Esophagus squamous epithelium (tissue), 4 donors: Measurements from ENCODE around the gene NDUFV3.

Experiments used
- POLR2A ChIP-seq, 4 donors: fragments of 450-650 bp; IDR thresholded peaks; one replicate each; pipeline ENCODE4 v1.6.1; 2017; ENCODE audit warnings: antibody characterized with exemption in 4 of 4, mild to moderate bottlenecking in 4 of 4, moderate library complexity in 3 of 4
- TF ChIP-seq, protein P1 (sequence below), 6 experiments: fragments of 450-650 bp in 4 of 6; fragments of 200-600 bp in 2 of 6; sonication (generic) in 2 of 6; IDR thresholded peaks; one replicate each; pipeline ENCODE4 v1.5.1; 2016 to 2019; ENCODE audit warnings: antibody characterized with exemption in 6 of 6, mild to moderate bottlenecking in 4 of 6, moderate library complexity in 4 of 6

DNA sequence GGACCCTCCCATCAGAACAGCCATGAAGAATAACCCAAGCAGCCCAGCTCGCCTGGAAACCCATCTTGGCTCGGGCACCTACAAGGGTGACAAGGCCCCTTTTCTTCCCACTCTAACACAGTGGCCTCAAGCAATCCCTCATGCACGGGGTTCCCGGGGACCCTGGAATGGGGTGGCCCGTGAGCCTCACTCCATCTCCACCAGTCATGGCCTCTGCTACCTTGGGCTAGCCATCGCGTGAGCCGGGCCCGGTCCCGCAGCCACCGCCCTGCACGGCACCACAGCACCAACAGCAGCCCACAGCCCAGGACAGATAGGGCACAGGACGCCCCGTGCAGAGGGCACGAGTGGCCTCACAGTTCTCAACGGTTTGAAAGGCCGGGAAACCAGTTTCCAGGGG is 32.8 kb upstream of the NDUFV3 start:
- TF ChIP-seq, protein P1, sequence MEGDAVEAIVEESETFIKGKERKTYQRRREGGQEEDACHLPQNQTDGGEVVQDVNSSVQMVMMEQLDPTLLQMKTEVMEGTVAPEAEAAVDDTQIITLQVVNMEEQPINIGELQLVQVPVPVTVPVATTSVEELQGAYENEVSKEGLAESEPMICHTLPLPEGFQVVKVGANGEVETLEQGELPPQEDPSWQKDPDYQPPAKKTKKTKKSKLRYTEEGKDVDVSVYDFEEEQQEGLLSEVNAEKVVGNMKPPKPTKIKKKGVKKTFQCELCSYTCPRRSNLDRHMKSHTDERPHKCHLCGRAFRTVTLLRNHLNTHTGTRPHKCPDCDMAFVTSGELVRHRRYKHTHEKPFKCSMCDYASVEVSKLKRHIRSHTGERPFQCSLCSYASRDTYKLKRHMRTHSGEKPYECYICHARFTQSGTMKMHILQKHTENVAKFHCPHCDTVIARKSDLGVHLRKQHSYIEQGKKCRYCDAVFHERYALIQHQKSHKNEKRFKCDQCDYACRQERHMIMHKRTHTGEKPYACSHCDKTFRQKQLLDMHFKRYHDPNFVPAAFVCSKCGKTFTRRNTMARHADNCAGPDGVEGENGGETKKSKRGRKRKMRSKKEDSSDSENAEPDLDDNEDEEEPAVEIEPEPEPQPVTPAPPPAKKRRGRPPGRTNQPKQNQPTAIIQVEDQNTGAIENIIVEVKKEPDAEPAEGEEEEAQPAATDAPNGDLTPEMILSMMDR (IDR thresholded peaks at IDR 0.05) = no peak
- TF ChIP-seq POLR2A (IDR thresholded peaks at IDR 0.05) = no peak
